ENCODE results near the gene INVS.
"Not testable (repeated sequence)": the region's sequence is repeated elsewhere in the genome, so short reads cannot be mapped to it uniquely, and the experiment has no call there.

The INVS gene

GRCh38 chr9:100136799-100137198 is 37.8 kb downstream of the INVS start:
- H3K4me3 ChIP-seq (ENCODE audit: low read depth, low read length); DNase-seq (ENCODE audit: low read depth): not testable (repeated sequence)
- TF ChIP-seq CTCF (IDR thresholded peaks at IDR 0.05; ENCODE audit: control insufficient read depth, extremely low read depth, insufficient read depth): peak; percentile 38; the same call in 1 of the 2 replicates

- DNase-seq (ENCODE audit: low read depth); H3K4me3 ChIP-seq (ENCODE audit: low read depth, low read length): not testable (repeated sequence)
Measured at GRCh38 chr9:100140303-100140702, 41.3 kb downstream of the INVS start.

GRCh38 chr9:100141862-100142261 is 42.8 kb downstream of the INVS start:
- DNase-seq (ENCODE audit: low read depth); H3K4me3 ChIP-seq (ENCODE audit: low read depth, low read length): not testable (repeated sequence)

DNA sequence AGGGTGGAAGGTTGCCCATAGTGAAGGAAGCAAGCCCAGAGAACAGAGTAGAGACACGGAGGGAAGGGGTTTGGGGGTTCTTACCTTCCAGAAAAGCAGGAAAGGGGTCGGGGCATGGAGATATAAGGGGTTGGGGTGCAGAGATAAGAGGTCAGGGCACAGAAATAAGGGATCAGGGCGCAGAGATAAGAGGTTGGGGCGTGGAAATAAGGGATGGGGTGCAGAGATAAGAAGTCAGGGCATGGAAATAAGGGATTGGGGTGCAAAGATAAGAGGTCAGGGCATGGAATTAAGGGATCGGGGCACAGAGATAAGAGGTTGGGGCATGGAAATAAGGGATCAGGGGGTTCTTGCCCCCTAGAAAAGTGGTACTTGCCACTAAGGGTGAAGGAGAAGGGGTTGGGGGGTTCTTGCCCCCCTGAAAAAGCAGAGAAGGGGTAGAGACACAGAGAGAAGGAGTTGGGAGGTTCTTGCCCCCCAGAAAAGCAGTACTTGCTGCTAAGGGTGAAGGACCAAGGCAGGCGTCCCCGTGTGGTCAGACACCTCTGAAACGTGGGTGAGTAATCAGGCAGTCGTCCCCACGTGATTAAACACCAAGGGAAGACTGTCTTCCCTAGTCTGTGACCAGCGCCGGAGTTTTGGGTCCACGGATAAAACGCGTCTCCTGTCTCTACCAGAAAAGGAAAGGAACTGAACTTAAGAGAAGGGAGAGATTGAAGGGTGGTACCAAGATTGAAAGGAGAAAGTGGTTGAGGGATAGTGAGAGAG is 46.3 kb downstream of the INVS start:
- DNase-seq (ENCODE audit: low read depth); H3K4me3 ChIP-seq (ENCODE audit: low read depth, low read length): not testable (repeated sequence)

- DNase-seq (ENCODE audit: low read depth): not testable (repeated sequence)
Measured at GRCh38 chr9:100145976-100146375, 46.9 kb downstream of the INVS start.

DNA sequence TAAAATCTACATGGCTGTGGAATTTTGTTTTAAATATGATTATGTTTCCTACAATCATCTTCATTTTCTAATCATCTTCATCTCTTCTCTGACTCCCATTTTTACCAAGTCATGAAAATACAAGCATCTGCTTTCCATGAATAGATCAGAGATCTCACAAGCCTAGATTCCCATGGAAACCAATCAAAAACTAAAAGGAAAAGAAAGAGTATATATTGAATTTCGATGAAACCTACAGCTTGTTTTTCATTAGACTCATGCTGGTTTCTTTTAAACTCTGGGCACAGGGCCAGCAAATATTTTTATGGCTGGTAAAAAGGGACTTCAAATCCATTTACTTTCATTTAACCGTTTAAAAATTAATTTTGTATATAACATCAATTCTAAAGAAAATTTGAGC is 51.2 kb downstream of the INVS start:
- H3K4me3 ChIP-seq (ENCODE audit: low read depth, low read length): no peak overlapping the region
- TF ChIP-seq CTCF (IDR thresholded peaks at IDR 0.05; ENCODE audit: control insufficient read depth, extremely low read depth, insufficient read depth): no peak
- peak; percentile 17 for DNase-seq (ENCODE audit: low read depth)

More at GRCh38 chr9:100145976-100146375, 46.9 kb downstream of the INVS start:
- not testable (repeated sequence) for H3K4me3 ChIP-seq (ENCODE audit: low read depth, low read length)

GRCh38 chr9:100160021-100160420 is 61.0 kb downstream of the INVS start:
- TF ChIP-seq CTCF (IDR thresholded peaks at IDR 0.05; ENCODE audit: control insufficient read depth, extremely low read depth, insufficient read depth): no peak
- DNase-seq (ENCODE audit: low read depth): no peak
- H3K4me3 ChIP-seq (ENCODE audit: low read depth, low read length): no peak overlapping the region

DNA sequence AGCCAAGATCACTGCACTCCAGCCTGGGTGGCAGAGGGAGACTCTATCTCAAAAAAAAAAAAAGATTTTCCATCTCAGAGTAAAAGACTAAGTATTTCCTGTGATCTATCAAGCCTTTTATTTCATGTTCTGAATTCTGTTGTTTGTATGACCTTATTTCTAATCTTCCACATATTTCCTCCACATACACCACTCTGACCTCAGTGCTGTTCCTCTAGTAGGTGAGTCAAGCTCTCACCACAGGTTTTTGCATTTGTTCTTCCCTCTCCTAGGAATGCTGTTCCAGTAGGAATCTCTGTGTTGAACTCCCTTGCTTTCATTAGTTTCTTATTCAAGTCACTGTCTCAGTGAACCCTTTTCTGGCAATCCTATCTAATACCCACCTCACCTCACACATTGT is 68.1 kb downstream of the INVS start:
- no peak for TF ChIP-seq CTCF (IDR thresholded peaks at IDR 0.05; ENCODE audit: control insufficient read depth, extremely low read depth, insufficient read depth)
- no peak overlapping the region for H3K4me3 ChIP-seq (ENCODE audit: low read depth, low read length)
- DNase-seq (ENCODE audit: low read depth): no peak

- H3K4me3 ChIP-seq (ENCODE audit: low read depth, low read length): no peak overlapping the region
- no peak for DNase-seq (ENCODE audit: low read depth)
- TF ChIP-seq CTCF (IDR thresholded peaks at IDR 0.05; ENCODE audit: control insufficient read depth, extremely low read depth, insufficient read depth): no peak
Measured at GRCh38 chr9:100167915-100168654, 69.0 kb downstream of the INVS start.

All from LNCaP clone FGC (cell line).